CD14-positive monocyte (primary cell): ENCODE measurements around the gene CRY1. TPM values are rescaled to one million over a fixed set of nuclear protein-coding genes. Genes with fewer than 3 reads are reported as not detected.

Experiments
- DNase-seq, 3 donors: peaks; one replicate each; pipeline ENCODE4 v3.0.0-alpha.2; 2011 to 2022
- H2AFZ ChIP-seq: 2 replicates; pipeline ENCODE4 v1.6.0; 2012; ENCODE audit warnings: mild to moderate bottlenecking, low read depth, low read length, inconsistent platforms; ENCODE audit not compliant: insufficient read depth, poor library complexity, severe bottlenecking
- H3K27ac ChIP-seq, 2 donors: 1 replicate in 1 of 2; 2 replicates in 1 of 2; pipeline ENCODE4 v1.5.1; 2012 to 2013; ENCODE audit warnings: low read length in 2 of 2, control low read depth in 1 of 2, inconsistent platforms in 1 of 2, low read depth in 1 of 2, mild to moderate bottlenecking in 1 of 2
- H3K27me3 ChIP-seq, 2 donors: one replicate each; pipeline versions ENCODE4 v1.6.0 to v1.6.1; 2011 to 2013; ENCODE audit warnings: low read length in 2 of 2; ENCODE audit not compliant: control insufficient read depth in 2 of 2, insufficient read depth in 2 of 2
- H3K36me3 ChIP-seq, 2 donors: replicated peaks in 1 of 2; 1 replicate in 1 of 2; 2 replicates in 1 of 2; pipeline versions ENCODE4 v1.5.1 to v1.6.1; 2012 to 2013; ENCODE audit warnings: low read length in 2 of 2, control low read depth in 1 of 2, inconsistent platforms in 1 of 2, mild to moderate bottlenecking in 1 of 2; ENCODE audit not compliant: insufficient read depth in 2 of 2, control insufficient read depth in 1 of 2
- H3K4me1 ChIP-seq, 2 donors: 1 replicate in 1 of 2; 2 replicates in 1 of 2; pipeline versions ENCODE4 v1.5.1 to v1.6.1; 2012 to 2013; ENCODE audit warnings: low read length in 2 of 2, control low read depth in 1 of 2, inconsistent platforms in 1 of 2, mild to moderate bottlenecking in 1 of 2, moderate library complexity in 1 of 2; ENCODE audit not compliant: insufficient read depth in 2 of 2, control insufficient read depth in 1 of 2
- H3K4me2 ChIP-seq: replicated peaks from 2 replicates; pipeline ENCODE3; 2012; ENCODE audit warnings: low read length, moderate library complexity, mild to moderate bottlenecking; ENCODE audit not compliant: poor library complexity, severe bottlenecking; ENCODE audit errors: extremely low read depth
- H3K4me3 ChIP-seq, 3 experiments: fragments of 200-600 bp in 1 of 3; sonication (generic) in 1 of 3; replicated peaks in 1 of 3; 1 replicate in 2 of 3; 2 replicates in 1 of 3; pipeline ENCODE4 v1.5.1; 2011 to 2013; ENCODE audit warnings: low read length in 3 of 3, mild to moderate bottlenecking in 3 of 3, control low read depth in 2 of 3, low read depth in 2 of 3, inconsistent platforms in 1 of 3, moderate library complexity in 1 of 3
- H3K79me2 ChIP-seq: 2 replicates; pipeline ENCODE4 v1.6.0; 2012; ENCODE audit warnings: mild to moderate bottlenecking, control low read depth, inconsistent platforms, low read length, moderate library complexity; ENCODE audit not compliant: insufficient read depth
- H3K9ac ChIP-seq: 2 replicates; pipeline ENCODE4 v1.6.0; 2017; ENCODE audit warnings: low read length, mild to moderate bottlenecking; ENCODE audit not compliant: insufficient read depth, poor library complexity, severe bottlenecking
- H3K9me3 ChIP-seq, 2 donors: replicated peaks in 1 of 2; 1 replicate in 1 of 2; 2 replicates in 1 of 2; pipeline versions ENCODE4 v1.5.1 to v1.6.1; 2012 to 2013; ENCODE audit warnings: low read length in 2 of 2, control low read depth in 1 of 2; ENCODE audit not compliant: control insufficient read depth in 1 of 2, insufficient read depth in 1 of 2
- H4K20me1 ChIP-seq: 2 replicates; pipeline ENCODE4 v1.6.0; 2012; ENCODE audit warnings: mild to moderate bottlenecking, low read length, control low read depth, moderate library complexity; ENCODE audit not compliant: insufficient read depth
- H3K27ac Mint-ChIP-seq, 7 donors: one replicate each; pipeline ENCODE4 v1.8.0; 2020; ENCODE audit warnings: mild to moderate bottlenecking in 7 of 7, mixed read lengths in 7 of 7, moderate library complexity in 6 of 7, inconsistent platforms in 2 of 7
- H3K27me3 Mint-ChIP-seq, 3 donors: one replicate each; pipeline ENCODE4 v1.8.0; 2021 to 2022; ENCODE audit warnings: low read depth in 3 of 3, mild to moderate bottlenecking in 3 of 3, mixed read lengths in 3 of 3, moderate library complexity in 3 of 3, inconsistent platforms in 1 of 3
- H3K36me3 Mint-ChIP-seq, 2 donors: one replicate each; pipeline ENCODE4 v1.8.0; 2020; ENCODE audit warnings: mixed read lengths in 2 of 2, inconsistent platforms in 1 of 2, mild to moderate bottlenecking in 1 of 2
- H3K4me1 Mint-ChIP-seq: one replicate; pipeline ENCODE4 v1.8.0; 2020; ENCODE audit warnings: mild to moderate bottlenecking, mixed read lengths
- H3K4me3 Mint-ChIP-seq, 2 donors: one replicate each; pipeline ENCODE4 v1.8.0; 2020; ENCODE audit warnings: mild to moderate bottlenecking in 2 of 2, mixed read lengths in 2 of 2, moderate library complexity in 1 of 2
- H3K9me3 Mint-ChIP-seq, 7 donors: one replicate each; pipeline ENCODE4 v1.8.0; 2020 to 2022; ENCODE audit warnings: mixed read lengths in 7 of 7, mild to moderate bottlenecking in 6 of 7, moderate library complexity in 6 of 7, inconsistent platforms in 2 of 7
- WGBS: methylation state at CpG from one replicate; pipeline ENCODE4 v1.1.5; 2013; ENCODE audit warnings: missing lambda C conversion rate; ENCODE audit not compliant: insufficient coverage; 5-methylcytosine and 5-hydroxymethylcytosine counted together
- intact Hi-C, 2 donors: fragments of 100-400 bp; cut with micrococcal nuclease; formaldehyde crosslinking; loops; one replicate each; pipeline versions ENCODE4 v1.15.0 to v1.15.1; 2023
- polyA plus RNA-seq, 3 donors: library from polyadenylated mRNA; depleted of rRNA in 1 of 3; unstranded in 2 of 3; stranded (reverse) in 1 of 3; fragments of 300-500 nt in 2 of 3; fragments of >200 nt in 1 of 3; fragmentation: Illumina TruSeq in 2 of 3; gene quantifications; 1 replicate in 2 of 3; 2 replicates in 1 of 3; pipeline ENCODE4 v1.2.3, GENCODE V29; 2012 to 2021
- TF ChIP-seq, protein P1 (sequence below): fragments of 200-600 bp; IDR thresholded peaks from one replicate; pipeline ENCODE4 v1.8.0; 2022; ENCODE audit warnings: antibody characterized with exemption, mild to moderate bottlenecking

Gene CRY1
- polyA plus RNA-seq, 3 donors, result 3.8 to 7.7 (median 5.8) TPM

DNA sequence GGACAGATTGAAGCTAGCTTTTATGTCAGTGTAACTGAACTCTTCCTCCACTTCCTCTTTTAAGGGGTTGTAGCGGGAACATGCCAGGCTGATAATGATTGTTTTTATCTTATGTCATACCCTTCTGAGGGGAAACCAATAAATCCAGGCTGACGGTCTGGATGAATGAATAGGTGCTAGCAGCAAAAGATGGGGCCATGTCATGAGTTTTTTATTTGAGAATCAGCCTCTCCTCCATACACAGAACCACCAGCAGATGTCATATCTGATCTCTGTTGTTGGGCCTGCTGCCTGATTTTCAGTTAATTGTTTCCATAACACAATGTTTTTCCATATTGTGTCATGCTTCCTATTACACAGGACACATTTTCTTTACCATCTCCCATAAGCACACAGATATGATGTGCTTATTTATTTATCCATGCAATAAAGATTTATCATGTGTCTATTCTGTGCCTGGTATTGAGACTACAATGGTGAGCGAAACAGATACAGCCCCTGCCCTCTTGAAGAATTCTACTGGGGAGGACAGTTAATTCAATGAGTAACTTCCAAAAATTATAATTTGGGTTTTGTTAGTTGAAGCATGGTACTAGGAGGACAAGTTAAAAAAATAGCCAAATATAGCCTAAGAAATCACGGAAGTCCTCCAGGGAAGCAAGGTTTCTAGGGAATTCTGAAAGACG is 33.6 kb upstream of the CRY1 start:
- Mint-ChIP-seq H3K27ac (no peak overlapping the region), H3K4me1 (peaks cover 1% of the 10 kb centered on the region), H3K27me3 (peaks cover 3 to 4% (median 3%) of the 10 kb centered on the region in 3 donors), H3K9me3 (peaks cover 0 to 4% (median 0%) of the 10 kb centered on the region in 7 donors), H3K4me3 (no peak overlapping the region), H3K36me3 (no peaks in the 10 kb centered on the region)
- Histone ChIP-seq H3K79me2 (no peaks in the 10 kb centered on the region), H3K4me3 (no peak overlapping the region), H3K36me3 (no peaks in the 10 kb centered on the region), H2AFZ (no peak overlapping the region), H3K27me3 (no peaks in the 10 kb centered on the region), H3K4me1 (no peaks in the 10 kb centered on the region), H3K9me3 (no peaks in the 10 kb centered on the region), H3K27ac (no peak overlapping the region), H3K9ac (no peak overlapping the region), H4K20me1 (no peaks in the 10 kb centered on the region), H3K4me2 (no peak overlapping the region)
- intact Hi-C loops, result no loop called here
- TF ChIP-seq, protein P1, sequence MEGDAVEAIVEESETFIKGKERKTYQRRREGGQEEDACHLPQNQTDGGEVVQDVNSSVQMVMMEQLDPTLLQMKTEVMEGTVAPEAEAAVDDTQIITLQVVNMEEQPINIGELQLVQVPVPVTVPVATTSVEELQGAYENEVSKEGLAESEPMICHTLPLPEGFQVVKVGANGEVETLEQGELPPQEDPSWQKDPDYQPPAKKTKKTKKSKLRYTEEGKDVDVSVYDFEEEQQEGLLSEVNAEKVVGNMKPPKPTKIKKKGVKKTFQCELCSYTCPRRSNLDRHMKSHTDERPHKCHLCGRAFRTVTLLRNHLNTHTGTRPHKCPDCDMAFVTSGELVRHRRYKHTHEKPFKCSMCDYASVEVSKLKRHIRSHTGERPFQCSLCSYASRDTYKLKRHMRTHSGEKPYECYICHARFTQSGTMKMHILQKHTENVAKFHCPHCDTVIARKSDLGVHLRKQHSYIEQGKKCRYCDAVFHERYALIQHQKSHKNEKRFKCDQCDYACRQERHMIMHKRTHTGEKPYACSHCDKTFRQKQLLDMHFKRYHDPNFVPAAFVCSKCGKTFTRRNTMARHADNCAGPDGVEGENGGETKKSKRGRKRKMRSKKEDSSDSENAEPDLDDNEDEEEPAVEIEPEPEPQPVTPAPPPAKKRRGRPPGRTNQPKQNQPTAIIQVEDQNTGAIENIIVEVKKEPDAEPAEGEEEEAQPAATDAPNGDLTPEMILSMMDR, result peak; percentile 20
- peak in 1 of 3 donors; percentile 5 for DNase-seq
- WGBS, result 100% methylated on average over 1 of the region's 5 CpGs

DNA sequence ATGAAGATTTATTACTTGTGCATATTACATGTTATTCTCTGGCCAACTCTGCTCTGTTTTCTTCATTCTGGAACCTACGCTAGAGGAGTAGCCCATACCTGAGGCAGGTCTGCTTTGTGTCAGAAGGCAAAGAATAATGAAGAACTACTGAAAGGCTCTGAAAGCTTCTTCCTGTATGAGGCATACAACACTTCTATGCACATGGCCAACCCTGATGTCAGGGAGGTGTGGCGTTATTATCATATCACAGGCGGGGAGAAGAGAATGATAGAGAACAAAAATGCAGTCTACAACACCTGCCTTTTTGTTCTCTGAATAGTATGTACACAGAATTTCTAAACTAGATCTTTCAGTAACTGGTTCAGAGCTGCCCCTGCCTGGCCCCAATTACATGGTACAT is 32.5 kb upstream of the CRY1 start:
- H3K4me3 ChIP-seq, result no peak overlapping the region
- H3K4me2 ChIP-seq, result no peak overlapping the region
- H3K27me3 Mint-ChIP-seq, result peaks cover 4 to 6% (median 5%) of the 10 kb centered on the region in 3 donors
- no peaks in the 10 kb centered on the region for H3K79me2 ChIP-seq
- DNase-seq, result no peak
- H3K9me3 Mint-ChIP-seq, result peaks cover 0 to 4% (median 0%) of the 10 kb centered on the region in 7 donors
- no peak overlapping the region for H3K9ac ChIP-seq
- H3K27me3 ChIP-seq, result no peaks in the 10 kb centered on the region
- no peak overlapping the region for H2AFZ ChIP-seq
- no peak overlapping the region for H3K27ac Mint-ChIP-seq
- H3K4me1 ChIP-seq, result no peaks in the 10 kb centered on the region
- WGBS, result 100% methylated on average over 1 of the region's 3 CpGs
- no peaks in the 10 kb centered on the region for H3K4me1 Mint-ChIP-seq
- no peaks in the 10 kb centered on the region for H3K9me3 ChIP-seq
- no peaks in the 10 kb centered on the region for H3K36me3 ChIP-seq
- intact Hi-C loops, result no loop called here
- no peak overlapping the region for H3K27ac ChIP-seq
- no peak overlapping the region for H3K4me3 Mint-ChIP-seq
- TF ChIP-seq, protein P1, result no peak
- no peaks in the 10 kb centered on the region for H4K20me1 ChIP-seq
- H3K36me3 Mint-ChIP-seq, result no peaks in the 10 kb centered on the region
